HG03457 (cell line): ENCODE measurements around the gene PXDN.

ENCODE experiments used
- ATAC-seq: cut with Tn5 transposase; IDR thresholded peaks from one replicate; pipeline ENCODE4 v1.9.1; 2021; ENCODE audit warnings: moderate number of reproducible peaks; ENCODE audit not compliant: unreplicated experiment

The PXDN gene

DNA sequence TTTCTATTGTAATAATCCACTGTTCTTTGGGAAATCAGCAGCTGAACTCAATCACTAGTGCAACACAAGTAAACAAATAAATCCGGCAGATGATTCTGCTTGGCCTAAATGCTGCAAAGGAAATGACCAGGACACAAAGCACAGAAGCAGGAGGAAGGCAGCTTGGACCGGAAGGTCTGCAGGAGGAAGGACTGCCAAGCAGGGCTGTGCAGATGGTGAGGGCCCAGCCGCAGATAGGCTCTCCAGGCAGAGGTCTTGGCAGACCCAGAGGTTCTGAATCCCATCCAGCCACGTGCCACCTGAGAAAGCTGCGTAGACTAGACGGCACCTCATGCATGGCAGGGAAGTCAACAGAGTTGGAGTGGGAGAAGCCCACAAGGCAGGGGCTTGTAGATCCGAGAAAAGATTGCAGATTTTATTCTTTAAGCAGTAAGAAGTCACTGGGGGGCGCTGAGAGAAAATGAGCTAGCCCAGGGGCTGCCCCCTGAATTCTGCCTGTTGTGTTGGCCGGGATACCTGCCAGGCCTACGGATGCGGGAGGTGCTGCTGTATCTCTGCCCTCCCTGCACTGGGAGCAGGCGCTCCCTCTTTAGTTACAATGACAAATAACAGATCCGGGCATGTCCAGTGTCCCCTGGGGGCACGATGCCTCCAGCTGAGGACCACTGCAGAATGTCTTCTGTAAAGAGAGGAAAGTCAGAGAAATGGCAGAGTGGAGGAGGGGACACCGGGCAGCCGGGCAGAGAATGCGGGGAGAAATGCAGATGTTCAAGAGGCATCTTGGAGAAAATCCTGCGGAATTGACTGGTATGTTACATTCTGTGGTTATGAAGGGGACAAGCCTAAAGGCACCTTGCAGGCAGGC lies 153.5 kb downstream of the PXDN start:
- ATAC-seq: no peak

DNA sequence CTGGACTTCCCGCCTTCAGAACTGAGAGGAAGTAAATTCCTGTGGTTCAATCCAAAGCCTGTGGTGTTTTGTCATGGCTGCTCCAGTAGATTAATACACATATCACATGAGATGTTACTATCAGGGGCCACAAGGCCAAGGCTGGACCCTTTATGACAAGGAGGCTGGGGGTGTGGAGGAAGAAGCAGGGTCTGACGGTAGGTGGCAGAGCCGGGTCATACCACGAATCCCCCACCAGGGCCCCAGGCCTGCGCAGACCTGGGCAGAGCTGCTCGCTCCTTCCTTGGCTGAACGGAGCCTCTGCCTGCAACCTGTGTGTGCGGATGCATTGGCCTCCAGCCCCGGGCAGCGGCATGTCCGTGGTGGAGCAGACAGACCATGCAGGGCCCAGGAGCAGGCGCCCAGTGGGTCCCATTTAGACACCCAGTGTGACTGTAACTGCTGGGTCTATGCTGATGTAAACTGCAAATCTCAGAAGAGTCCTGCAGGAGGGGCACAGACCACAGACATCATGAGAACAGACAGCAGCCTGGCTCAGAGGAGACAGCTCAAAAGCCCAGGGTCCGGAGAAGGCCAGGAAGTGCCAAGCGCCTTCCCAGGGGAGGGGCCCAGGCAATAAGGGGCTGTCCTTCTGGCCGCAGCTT lies 155.2 kb downstream of the PXDN start:
- ATAC-seq: no peak

DNA sequence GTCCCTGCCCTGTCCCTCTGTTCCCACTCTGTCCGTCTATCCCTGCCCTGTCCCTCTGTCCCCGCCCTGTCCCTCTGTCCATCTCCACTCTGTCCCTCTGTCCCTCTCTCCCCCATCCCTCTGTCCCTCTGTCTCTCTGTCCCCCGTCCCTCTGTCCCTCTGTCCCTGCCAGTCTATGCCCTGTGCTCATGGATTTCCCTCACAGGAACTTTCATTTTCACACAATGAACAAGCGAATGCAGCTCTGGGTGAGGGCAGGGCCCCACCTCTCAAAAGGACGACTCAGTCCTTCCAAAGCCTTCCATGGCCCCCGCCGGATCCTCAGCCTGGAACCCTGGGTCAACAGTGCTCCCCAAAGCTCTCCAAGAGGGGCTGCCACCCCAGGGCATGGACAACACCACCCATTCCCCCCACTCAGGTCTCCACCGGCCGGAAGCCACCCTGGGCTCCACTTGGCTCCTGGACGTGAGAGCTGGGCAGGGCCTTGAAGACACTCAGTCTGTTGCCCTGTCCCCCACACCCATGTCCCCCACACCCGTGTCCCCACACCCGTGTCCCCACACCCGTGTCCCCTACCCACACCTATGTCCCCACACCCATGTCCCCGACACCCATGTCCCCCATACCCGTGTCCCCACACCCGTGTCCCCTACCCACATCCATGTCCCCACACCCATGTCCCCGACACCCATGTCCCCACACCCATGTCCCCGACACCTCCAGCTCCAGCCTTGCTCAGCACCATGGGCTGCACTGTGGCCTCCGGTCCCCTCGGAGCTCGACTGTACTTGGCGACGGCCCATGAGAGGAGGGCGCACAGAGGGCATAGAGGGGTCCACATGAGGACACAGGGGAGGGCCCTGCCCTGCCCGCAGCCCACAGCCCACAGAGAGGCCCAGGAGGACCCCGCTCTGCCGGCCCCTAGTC lies 156.0 kb downstream of the PXDN start:
- ATAC-seq: no peak

DNA sequence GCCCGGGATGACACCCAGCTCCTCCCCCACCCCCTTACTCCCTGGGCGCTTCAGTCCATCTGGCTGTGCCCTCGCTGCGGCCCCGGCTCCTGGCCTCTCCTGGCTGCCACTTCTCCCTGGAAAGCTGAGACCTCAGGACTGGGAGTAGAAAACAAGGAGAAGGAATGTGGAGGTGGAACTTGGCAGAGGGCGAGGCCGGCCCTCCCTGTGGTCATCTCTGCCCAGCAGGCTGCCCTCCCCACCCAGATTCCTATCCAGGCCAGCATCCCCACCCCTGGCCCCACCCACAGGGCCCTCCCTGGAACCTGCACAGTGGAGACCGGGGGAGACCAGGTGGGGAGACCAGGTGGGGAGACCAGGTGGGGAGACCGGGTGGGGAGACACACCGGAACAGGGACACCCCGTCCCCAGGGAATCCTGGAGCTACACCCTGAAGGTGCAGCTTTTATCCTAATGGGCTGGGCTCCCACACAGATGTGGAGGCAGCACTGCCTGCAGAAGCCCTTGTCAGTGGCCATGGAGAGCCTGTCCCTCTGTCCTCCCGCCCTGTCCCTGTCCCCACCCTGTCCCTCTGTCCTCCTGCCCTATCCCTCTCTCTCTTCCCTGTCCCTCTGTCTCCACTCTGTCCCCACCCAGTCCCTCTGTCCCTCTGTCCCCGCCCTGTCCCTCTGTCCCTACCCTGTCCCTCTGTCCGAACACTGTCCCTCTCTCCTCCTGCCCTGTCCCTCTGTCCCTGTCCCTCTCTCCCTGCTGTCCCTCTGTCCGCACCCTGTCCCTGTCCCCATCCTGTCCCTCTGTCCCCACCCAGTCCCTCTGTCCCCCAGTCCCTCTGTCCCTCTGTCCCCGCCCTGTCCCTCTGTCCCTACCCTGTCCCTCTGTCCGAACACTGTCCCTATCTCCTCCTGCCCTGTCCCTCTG lies 157.1 kb downstream of the PXDN start:
- ATAC-seq: no peak

DNA sequence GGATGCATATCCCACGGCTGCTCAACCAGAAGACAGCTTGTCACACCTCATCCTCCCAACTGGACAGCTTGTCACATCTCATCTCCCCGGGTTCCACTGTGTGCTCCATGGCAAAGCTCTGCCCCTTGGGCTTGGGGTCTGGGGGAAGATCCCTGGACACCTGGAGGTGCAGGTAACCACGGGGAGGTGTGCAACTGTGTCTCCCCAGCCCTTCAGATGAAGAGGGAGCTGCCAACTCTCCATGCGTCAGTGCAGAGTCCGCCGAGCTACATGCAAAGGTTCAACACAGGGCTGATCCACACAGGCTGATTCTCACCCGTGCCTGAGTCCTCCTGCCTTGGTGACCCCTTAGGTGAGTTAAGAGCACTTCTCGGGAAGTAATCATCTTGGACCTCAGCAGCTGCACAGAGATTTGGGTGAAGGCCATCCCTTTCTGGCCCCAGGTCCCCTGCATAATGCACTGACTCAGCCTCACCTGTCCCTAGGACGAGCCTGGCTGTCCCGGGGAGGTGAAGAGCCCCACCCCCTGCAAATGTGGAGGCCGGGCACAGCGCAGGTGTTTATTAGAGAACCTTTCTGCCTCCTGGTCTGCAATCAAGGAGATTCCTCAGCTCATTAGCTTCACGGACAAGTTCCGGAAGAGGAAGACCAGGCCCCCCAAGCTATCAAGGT lies 157.9 kb downstream of the PXDN start:
- ATAC-seq: no peak

DNA sequence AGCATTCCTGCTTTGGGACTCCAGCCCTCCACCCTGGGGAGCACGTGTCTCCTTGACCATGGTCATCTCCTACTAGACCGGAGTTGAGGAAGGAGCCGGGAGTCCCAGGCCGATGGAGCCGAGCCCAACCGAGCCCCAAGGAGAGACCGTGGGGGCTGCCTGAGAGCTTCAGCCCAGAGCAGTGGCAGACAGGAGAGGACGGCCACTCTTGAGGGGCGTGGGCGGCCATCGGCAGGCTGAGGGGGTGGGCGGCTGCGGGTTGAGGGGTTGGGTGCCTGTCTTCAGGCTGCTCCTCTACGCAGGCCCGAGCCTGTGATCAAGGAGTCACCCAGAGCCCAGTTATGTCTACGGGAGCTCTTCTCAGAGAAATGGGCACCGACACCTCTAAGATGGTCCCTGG lies 158.7 kb downstream of the PXDN start:
- no peak for ATAC-seq

DNA sequence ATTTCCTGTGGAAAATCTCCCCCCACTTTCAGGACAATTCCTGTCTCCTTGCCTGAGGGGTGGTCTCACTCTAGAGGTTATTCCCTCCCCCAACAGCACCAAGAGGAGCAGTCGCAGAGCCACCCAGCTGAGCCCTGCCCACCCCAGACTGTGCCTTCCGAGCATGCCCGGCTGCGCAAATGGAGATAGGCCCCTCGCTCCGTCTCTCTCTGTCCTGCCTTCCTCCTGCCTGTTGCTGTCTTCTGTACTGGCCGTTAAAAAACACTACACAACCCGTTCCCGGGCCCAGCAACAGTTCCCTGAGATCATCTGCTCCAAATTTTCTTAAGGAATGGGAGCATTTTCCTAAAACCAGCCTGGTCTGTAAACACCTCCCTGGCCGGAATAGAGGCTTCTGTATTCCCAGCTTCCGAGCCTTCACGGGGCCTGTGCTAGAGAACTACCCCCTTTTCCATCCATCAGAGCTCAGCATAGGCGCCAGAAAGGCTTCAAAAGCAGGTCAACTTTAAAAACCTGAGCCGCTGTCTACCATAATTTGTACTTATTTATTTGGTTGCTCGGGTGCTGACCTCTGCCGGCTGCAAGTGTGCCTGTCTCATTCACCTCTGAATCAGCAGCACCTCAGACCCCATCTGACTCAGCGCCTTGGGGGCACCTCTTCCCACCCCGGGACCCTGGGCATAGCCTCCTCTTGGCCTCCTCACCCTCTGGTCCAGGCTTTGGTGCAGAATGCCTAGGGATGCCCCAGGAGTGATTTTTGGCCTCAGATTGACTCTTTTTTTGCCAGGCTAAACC lies 159.4 kb downstream of the PXDN start:
- ATAC-seq: no peak

DNA sequence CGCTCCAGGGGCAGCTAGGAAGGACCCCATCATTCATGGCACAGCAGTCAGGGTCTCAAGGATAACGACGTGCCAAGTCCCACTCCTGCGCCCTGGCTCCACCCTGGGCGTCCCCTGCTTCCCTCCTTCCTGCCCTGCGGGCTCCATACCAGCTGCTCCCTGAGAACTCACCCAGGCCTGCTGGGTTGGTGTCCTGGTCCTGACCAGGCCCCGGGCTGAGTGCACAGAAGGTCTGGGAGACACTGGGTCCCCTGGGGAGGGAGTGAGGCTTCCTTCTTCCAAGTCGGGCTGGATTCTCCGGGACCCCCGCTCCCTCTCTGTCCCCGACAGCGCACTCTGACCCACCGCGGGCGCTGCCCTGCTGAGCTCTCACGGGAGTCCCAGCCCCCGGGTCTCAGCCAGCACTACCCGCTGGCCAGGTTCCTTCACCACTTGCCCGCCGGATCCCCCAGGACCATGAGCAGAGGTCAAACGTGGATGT lies 160.2 kb downstream of the PXDN start:
- no peak for ATAC-seq

DNA sequence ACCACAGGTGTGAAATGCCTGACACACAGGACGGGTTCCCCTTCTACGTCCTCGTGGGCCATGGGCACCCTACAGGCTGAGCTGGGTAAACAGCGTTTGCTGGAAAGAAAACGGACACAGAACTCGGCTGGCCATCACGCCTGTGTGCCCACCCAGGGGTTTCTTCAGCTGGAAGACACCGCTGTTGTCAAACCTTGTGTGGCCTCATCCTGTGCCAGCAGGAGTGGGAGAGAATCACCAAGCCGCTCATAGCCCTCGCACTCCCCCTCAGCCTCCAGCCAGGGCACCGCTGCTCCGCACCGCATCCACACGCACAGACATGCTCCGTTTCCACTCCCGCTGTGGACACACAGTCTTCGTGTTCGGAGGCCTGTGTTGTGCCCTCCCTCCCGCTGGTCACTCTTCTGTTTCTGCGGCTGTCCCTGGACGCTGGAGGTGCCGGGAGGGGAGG lies 161.4 kb downstream of the PXDN start:
- no peak for ATAC-seq

DNA sequence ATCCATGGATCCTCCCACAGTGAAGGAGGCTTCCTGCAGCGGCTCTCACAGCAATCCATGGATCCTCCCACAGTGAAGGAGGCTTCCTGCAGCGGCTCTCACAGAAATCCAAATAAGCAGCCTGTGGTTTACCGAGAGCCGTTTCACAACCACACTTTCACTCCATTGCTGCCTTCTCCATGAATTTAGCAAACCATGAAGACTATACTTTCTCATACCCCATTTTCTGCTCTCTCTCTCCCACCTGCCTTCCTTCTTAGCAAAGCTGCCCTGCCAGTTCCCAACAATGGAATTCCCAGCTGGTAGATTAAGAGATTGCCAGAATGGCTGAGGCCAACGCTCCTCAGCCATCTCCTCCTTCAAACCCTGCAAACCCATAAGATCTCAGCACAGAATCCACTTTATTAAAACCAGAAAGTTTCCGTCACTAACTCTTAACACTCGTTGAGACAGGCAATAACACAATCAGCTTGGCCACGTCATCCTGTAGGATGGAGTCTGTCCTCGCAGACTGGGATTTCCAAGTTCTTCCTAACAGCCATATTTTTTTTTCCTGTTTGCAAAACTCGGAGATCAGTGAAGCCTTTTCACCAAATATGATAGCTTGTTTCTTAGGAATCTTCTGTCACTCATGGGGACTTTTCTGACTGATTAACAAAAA lies 162.2 kb downstream of the PXDN start:
- no peak for ATAC-seq
